Muscle layer of duodenum (tissue), 2 donors: ENCODE results near the gene TNFAIP2.
"Not testable (repeated sequence)": the region's sequence is repeated elsewhere in the genome, so short reads cannot be mapped to it uniquely, and the experiment has no call there.

ENCODE experiments used
- H3K27ac ChIP-seq: one replicate; pipeline ENCODE4 v1.7.0; 2013; ENCODE audit warnings: mild to moderate bottlenecking, low read length
- H3K27me3 ChIP-seq: one replicate; pipeline ENCODE4 v1.7.0; 2013; ENCODE audit warnings: low read depth, mild to moderate bottlenecking, control low read depth, low read length
- H3K36me3 ChIP-seq, 2 donors: one replicate each; pipeline ENCODE4 v1.7.0; 2013; ENCODE audit warnings: low read length in 2 of 2, control low read depth in 1 of 2, mild to moderate bottlenecking in 1 of 2; ENCODE audit not compliant: insufficient read depth in 2 of 2, control insufficient read depth in 1 of 2
- H3K4me1 ChIP-seq, 2 donors: one replicate each; pipeline ENCODE4 v1.7.0; 2013; ENCODE audit warnings: low read length in 2 of 2, mild to moderate bottlenecking in 2 of 2, control low read depth in 1 of 2, moderate library complexity in 1 of 2; ENCODE audit not compliant: insufficient read depth in 2 of 2, control insufficient read depth in 1 of 2
- H3K4me3 ChIP-seq, 2 donors: one replicate each; pipeline ENCODE4 v1.7.0; 2013; ENCODE audit warnings: low read length in 2 of 2, low read depth in 1 of 2, mild to moderate bottlenecking in 1 of 2
- H3K9me3 ChIP-seq, 2 donors: one replicate each; pipeline ENCODE4 v1.7.0; 2013; ENCODE audit warnings: low read length in 2 of 2, control low read depth in 1 of 2, mild to moderate bottlenecking in 1 of 2; ENCODE audit not compliant: control insufficient read depth in 1 of 2
- donor health status: healthy.

The TNFAIP2 gene

GRCh38 chr14:103142721-103143302, 19.6 kb downstream of the TNFAIP2 start:
- Histone ChIP-seq H3K27ac (no peak overlapping the region), H3K9me3 (no peaks in the 10 kb centered on the region), H3K36me3 (no peaks in the 10 kb centered on the region), H3K4me3 (no peak overlapping the region), H3K27me3 (peaks cover 9% of the 10 kb centered on the region), H3K4me1 (peaks cover 0 to 15% of the 10 kb centered on the region in 2 donors)

GRCh38 chr14:103143506-103143905, 20.2 kb downstream of the TNFAIP2 start:
- peaks cover 0 to 8% of the 10 kb centered on the region in 2 donors for H3K4me1 ChIP-seq
- H3K36me3 ChIP-seq, result no peaks in the 10 kb centered on the region
- no peak overlapping the region for H3K27ac ChIP-seq
- no peaks in the 10 kb centered on the region for H3K9me3 ChIP-seq
- no peak overlapping the region for H3K4me3 ChIP-seq
- peaks cover 9% of the 10 kb centered on the region for H3K27me3 ChIP-seq

GRCh38 chr14:103144085-103144484, 20.8 kb downstream of the TNFAIP2 start:
- H3K4me3 ChIP-seq, result no peak overlapping the region
- no peak overlapping the region for H3K27ac ChIP-seq
- peaks cover 0 to 2% of the 10 kb centered on the region in 2 donors for H3K4me1 ChIP-seq
- H3K27me3 ChIP-seq, result peaks cover 9% of the 10 kb centered on the region
- H3K9me3 ChIP-seq, result no peaks in the 10 kb centered on the region
- no peaks in the 10 kb centered on the region for H3K36me3 ChIP-seq

GRCh38 chr14:103146141-103146709, 23.0 kb downstream of the TNFAIP2 start:
- peaks cover 9% of the 10 kb centered on the region for H3K27me3 ChIP-seq
- H3K9me3 ChIP-seq, result no peaks in the 10 kb centered on the region
- H3K36me3 ChIP-seq, result no peaks in the 10 kb centered on the region
- no peak overlapping the region for H3K27ac ChIP-seq
- H3K4me3 ChIP-seq, result no peak overlapping the region
- H3K4me1 ChIP-seq, result no peaks in the 10 kb centered on the region

- H3K9me3 ChIP-seq, result no peaks in the 10 kb centered on the region
- H3K27me3 ChIP-seq, result no peaks in the 10 kb centered on the region
- no peak overlapping the region for H3K4me3 ChIP-seq
- no peak overlapping the region for H3K27ac ChIP-seq
- no peaks in the 10 kb centered on the region for H3K36me3 ChIP-seq
- no peaks in the 10 kb centered on the region for H3K4me1 ChIP-seq
Observed at GRCh38 chr14:103149351-103150237, 26.3 kb downstream of the TNFAIP2 start.

- no peak overlapping the region for H3K27ac ChIP-seq
Observed at GRCh38 chr14:103151270-103151945, 28.1 kb downstream of the TNFAIP2 start.

GRCh38 chr14:103155010-103155409, 31.7 kb downstream of the TNFAIP2 start:
- no peak overlapping the region for H3K27ac ChIP-seq
- H3K36me3 ChIP-seq, result no peaks in the 10 kb centered on the region
- peaks cover 0 to 4% of the 10 kb centered on the region in 2 donors for H3K4me1 ChIP-seq
- no peaks in the 10 kb centered on the region for H3K27me3 ChIP-seq
- no peak overlapping the region for H3K4me3 ChIP-seq
- H3K9me3 ChIP-seq, result no peaks in the 10 kb centered on the region

More at GRCh38 chr14:103151270-103151945, 28.1 kb downstream of the TNFAIP2 start:
- Histone ChIP-seq H3K27me3 (no peaks in the 10 kb centered on the region), H3K4me1 (peaks cover 0 to 4% of the 10 kb centered on the region in 2 donors), H3K36me3 (no peaks in the 10 kb centered on the region), H3K4me3 (no peak overlapping the region), H3K9me3 (no peaks in the 10 kb centered on the region)

GRCh38 chr14:103155416-103155815, 32.2 kb downstream of the TNFAIP2 start:
- H3K4me1 ChIP-seq, H3K27ac ChIP-seq: not testable (repeated sequence)

GRCh38 chr14:103155826-103156394, 32.6 kb downstream of the TNFAIP2 start:
- H3K27me3 ChIP-seq, result no peaks in the 10 kb centered on the region
- H3K4me1 ChIP-seq, result peaks cover 0 to 4% of the 10 kb centered on the region in 2 donors
- H3K9me3 ChIP-seq, result no peaks in the 10 kb centered on the region
- H3K27ac ChIP-seq, result no peak overlapping the region
- no peaks in the 10 kb centered on the region for H3K36me3 ChIP-seq
- no peak overlapping the region for H3K4me3 ChIP-seq

More at GRCh38 chr14:103155416-103155815, 32.2 kb downstream of the TNFAIP2 start:
- H3K9me3 ChIP-seq, H3K27me3 ChIP-seq, H3K4me3 ChIP-seq, H3K36me3 ChIP-seq: not testable (repeated sequence)

GRCh38 chr14:103156651-103157378, 33.6 kb downstream of the TNFAIP2 start:
- Histone ChIP-seq H3K4me1 (peaks cover 0 to 4% of the 10 kb centered on the region in 2 donors), H3K27ac (no peak overlapping the region), H3K36me3 (no peaks in the 10 kb centered on the region), H3K4me3 (no peak overlapping the region), H3K27me3 (no peaks in the 10 kb centered on the region), H3K9me3 (no peaks in the 10 kb centered on the region)
